NB4 (cell line): ENCODE results near the gene NUP160.
"Not testable (repeated sequence)": the region's sequence is repeated elsewhere in the genome, so short reads cannot be mapped to it uniquely, and the experiment has no call there.

ENCODE experiments used
- DNase-seq: peaks from one replicate; pipeline ENCODE4 v3.0.0; 2010; ENCODE audit warnings: low read depth
- H3K4me3 ChIP-seq: one replicate; pipeline ENCODE4 v1.5.1; 2011; ENCODE audit warnings: mild to moderate bottlenecking, low read depth, low read length, moderate library complexity
- CTCF ChIP-seq: IDR thresholded peaks from one replicate; pipeline ENCODE4 v1.5.1; 2012; ENCODE audit warnings: low read depth, low read length
- MAX ChIP-seq: IDR thresholded peaks from 2 replicates; pipeline ENCODE4 v1.6.1; 2011; ENCODE audit warnings: low read depth, low read length
- MYC ChIP-seq: IDR thresholded peaks from 2 replicates; pipeline ENCODE4 v1.6.1; 2011; ENCODE audit warnings: low read depth, low read length
- POLR2A ChIP-seq: IDR thresholded peaks from 2 replicates; pipeline ENCODE4 v1.6.1; 2011; ENCODE audit warnings: mild to moderate bottlenecking; ENCODE audit not compliant: insufficient read length; ENCODE audit errors: extremely low read depth

NUP160 gene

GRCh38 chr11:47870404-47870803 lies 22.3 kb upstream of the NUP160 start:
- TF ChIP-seq CTCF (no peak), MAX (no peak), POLR2A (no peak), MYC (no peak)
- no peak for DNase-seq
- H3K4me3 ChIP-seq = no peak overlapping the region

- DNase-seq = peak; percentile 74
- H3K4me3 ChIP-seq = no peak overlapping the region
- TF ChIP-seq POLR2A = no peak
- no peak for TF ChIP-seq CTCF
- no peak for TF ChIP-seq MYC
- no peak for TF ChIP-seq MAX
Measured at GRCh38 chr11:47869544-47870393, 21.6 kb upstream of the NUP160 start.

- no peak for TF ChIP-seq CTCF
- no peak for TF ChIP-seq MAX
- TF ChIP-seq MYC = no peak
- no peak for TF ChIP-seq POLR2A
- DNase-seq = no peak
- no peak overlapping the region for H3K4me3 ChIP-seq
Measured at GRCh38 chr11:47867823-47868222, 19.7 kb upstream of the NUP160 start.

- not testable (repeated sequence) for DNase-seq, H3K4me3 ChIP-seq
Measured at GRCh38 chr11:47866892-47867291, 18.7 kb upstream of the NUP160 start.

- no peak for DNase-seq
- H3K4me3 ChIP-seq = no peak overlapping the region
- TF ChIP-seq CTCF (no peak), MYC (no peak), MAX (no peak), POLR2A (no peak)
Measured at GRCh38 chr11:47864901-47865300, 16.8 kb upstream of the NUP160 start.

GRCh38 chr11:47863898-47864430 lies 15.8 kb upstream of the NUP160 start:
- no peak overlapping the region for H3K4me3 ChIP-seq
- TF ChIP-seq POLR2A = no peak
- DNase-seq = no peak
